NT2/D1 (cell line): ENCODE data around the gene CEP295NL.

Experiments used
- SUZ12 ChIP-seq: IDR thresholded peaks from 2 replicates; pipeline ENCODE4 v1.6.1; 2011; ENCODE audit not compliant: insufficient read length, insufficient read depth; ENCODE audit errors: extremely low read depth
- YY1 ChIP-seq: IDR thresholded peaks from 2 replicates; pipeline ENCODE4 v1.6.1; 2011; ENCODE audit not compliant: insufficient read length, insufficient read depth
- ZNF274 ChIP-seq: IDR thresholded peaks from 2 replicates; pipeline ENCODE4 v1.6.1; 2011; ENCODE audit warnings: mild to moderate bottlenecking, low read depth, low read length

- TF ChIP-seq YY1 (no peak), ZNF274 (no peak), SUZ12 (no peak)
Observed at GRCh38 chr17:78891406-78892061, 11.5 kb downstream of the CEP295NL start.
